CD4-positive, alpha-beta memory T cell (primary cell): Measurements from ENCODE around the gene MYL3. TPM values are rescaled to one million over a fixed set of nuclear protein-coding genes. Genes with fewer than 3 reads are reported as not detected.

ENCODE experiments used
- CTCF ChIA-PET: fragments of 350-600 bp; sonication (Branson Sonifier 250); formaldehyde crosslinking; loops from one replicate; lab custom pipeline; 2021; ENCODE audit warnings: inconsistent platforms; ENCODE audit not compliant: partially characterized antibody; lab: Charles Lee
- POLR2A ChIA-PET: fragments of 350-600 bp; sonication (Branson Sonifier 250); formaldehyde crosslinking; loops from one replicate; lab custom pipeline; 2021; ENCODE audit not compliant: partially characterized antibody; lab: Charles Lee
- DNase-seq, 5 donors: peaks; one replicate each; pipeline versions ENCODE4 v3.0.0 to v3.0.0-alpha.2; 2020 to 2022; ENCODE audit warnings: mixed read lengths in 1 of 5
- H3K27ac ChIP-seq: one replicate; pipeline ENCODE4 v1.7.0; 2013; ENCODE audit warnings: low read depth, low read length
- H3K27me3 ChIP-seq: 2 replicates; pipeline ENCODE4 v1.7.0; 2013; ENCODE audit warnings: mild to moderate bottlenecking, low read length, moderate library complexity; ENCODE audit not compliant: insufficient read depth
- H3K36me3 ChIP-seq: 2 replicates; pipeline ENCODE4 v1.7.0; 2013; ENCODE audit warnings: mild to moderate bottlenecking, low read length, moderate library complexity; ENCODE audit not compliant: insufficient read depth
- H3K4me1 ChIP-seq: 2 replicates; pipeline ENCODE4 v1.7.0; 2013; ENCODE audit warnings: mild to moderate bottlenecking, low read length, moderate library complexity; ENCODE audit not compliant: insufficient read depth
- H3K4me3 ChIP-seq, 2 donors: one replicate each; pipeline ENCODE4 v1.7.0; 2013; ENCODE audit warnings: low read length in 2 of 2, mild to moderate bottlenecking in 1 of 2
- H3K9me3 ChIP-seq, 2 donors: one replicate each; pipeline ENCODE4 v1.7.0; 2013; ENCODE audit warnings: low read length in 2 of 2, control low read depth in 1 of 2; ENCODE audit not compliant: control insufficient read depth in 1 of 2
- H3K27ac Mint-ChIP-seq, 7 donors: one replicate each; pipeline ENCODE4 v1.8.0; 2020 to 2021; ENCODE audit warnings: mixed read lengths in 7 of 7, mild to moderate bottlenecking in 6 of 7, inconsistent platforms in 3 of 7, moderate library complexity in 3 of 7
- H3K27me3 Mint-ChIP-seq, 2 donors: one replicate each; pipeline ENCODE4 v1.8.0; 2020 to 2021; ENCODE audit warnings: mixed read lengths in 2 of 2
- H3K36me3 Mint-ChIP-seq, 2 donors: one replicate each; pipeline ENCODE4 v1.8.0; 2020 to 2021; ENCODE audit warnings: mixed read lengths in 2 of 2, inconsistent platforms in 1 of 2, mild to moderate bottlenecking in 1 of 2
- H3K4me1 Mint-ChIP-seq, 4 donors: one replicate each; pipeline ENCODE4 v1.8.0; 2020 to 2021; ENCODE audit warnings: mixed read lengths in 4 of 4, mild to moderate bottlenecking in 1 of 4
- H3K4me3 Mint-ChIP-seq, 8 donors: one replicate each; pipeline ENCODE4 v1.8.0; 2020 to 2021; ENCODE audit warnings: mixed read lengths in 8 of 8, mild to moderate bottlenecking in 7 of 8, moderate library complexity in 6 of 8, inconsistent platforms in 3 of 8
- H3K9me3 Mint-ChIP-seq, 8 donors: one replicate each; pipeline ENCODE4 v1.8.0; 2020 to 2021; ENCODE audit warnings: mixed read lengths in 8 of 8, mild to moderate bottlenecking in 5 of 8, inconsistent platforms in 3 of 8, moderate library complexity in 1 of 8
- intact Hi-C: fragments of 100-400 bp; cut with micrococcal nuclease; formaldehyde crosslinking; loops from one replicate; pipeline ENCODE4 v1.15.1; 2023
- polyA plus RNA-seq, 2 donors: library from polyadenylated mRNA; unstranded; fragments of 300-500 nt; fragmentation: Illumina TruSeq; gene quantifications; one replicate each; pipeline ENCODE4 v1.2.3, GENCODE V29; 2021
- total RNA-seq, 2 experiments: library from RNA; stranded (reverse); gene quantifications; one replicate each; pipeline ENCODE4 v1.2.3, GENCODE V29; 2021

Gene MYL3
- total and polyA plus RNA-seq, 4 experiments from 2014 or later: not detected

DNA sequence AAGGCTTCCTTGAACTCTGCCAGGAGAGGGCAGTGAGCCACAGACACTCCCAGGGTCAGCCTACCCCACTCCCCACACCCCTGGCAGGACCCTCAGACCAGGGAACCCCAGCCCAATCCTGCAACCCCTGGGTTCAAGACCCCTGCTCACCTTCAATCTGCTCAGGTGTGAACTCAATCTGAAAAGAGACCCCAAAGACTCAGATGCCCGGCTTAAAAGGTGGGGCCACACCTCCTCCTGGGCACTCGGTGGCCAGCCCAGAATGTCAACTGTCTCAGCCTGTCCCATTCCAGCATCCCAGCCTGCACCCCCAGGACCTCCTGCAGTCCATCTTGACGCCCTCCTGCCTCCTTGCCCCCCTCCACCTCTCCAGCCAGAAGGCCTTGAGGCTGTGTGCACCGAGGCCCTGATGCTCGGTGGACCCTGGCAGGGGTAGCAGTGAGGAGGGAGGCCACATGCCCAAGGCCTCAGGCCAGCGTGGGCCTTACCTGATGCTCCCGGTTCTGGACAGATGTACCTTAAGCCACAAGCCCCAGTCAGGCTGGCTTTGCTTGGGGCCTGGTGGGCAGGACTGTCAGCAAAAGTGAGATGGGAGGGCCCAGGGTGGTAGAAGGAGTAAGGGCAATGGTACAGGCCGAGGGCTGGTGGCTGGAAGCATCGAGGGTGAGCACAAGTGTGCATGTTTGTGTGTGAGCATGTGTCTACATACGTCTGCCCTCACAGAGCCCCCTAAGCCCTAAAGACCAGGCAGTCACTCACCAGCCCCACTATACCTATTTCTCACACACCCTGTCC, 2.2 kb downstream of the MYL3 start:
- Mint-ChIP-seq H3K27ac (peak overlapping the region in 2 of 7 donors; percentile 15 to 31), H3K9me3 (no peaks in the 10 kb centered on the region), H3K27me3 (peaks cover 3 to 10% of the 10 kb centered on the region in 2 donors), H3K36me3 (no peaks in the 10 kb centered on the region), H3K4me3 (no peak overlapping the region), H3K4me1 (no peaks in the 10 kb centered on the region)
- intact Hi-C loops: no loop called here
- Histone ChIP-seq H3K36me3 (no peaks in the 10 kb centered on the region), H3K27me3 (no peaks in the 10 kb centered on the region), H3K4me3 (no peak overlapping the region), H3K4me1 (no peaks in the 10 kb centered on the region), H3K9me3 (no peaks in the 10 kb centered on the region), H3K27ac (no peak overlapping the region)
- CTCF ChIA-PET: no interaction called here
- POLR2A ChIA-PET: no interaction called here
- DNase-seq: peak in 1 of 5 donors; percentile 14

- Mint-ChIP-seq H3K27me3 (peaks cover 3 to 10% of the 10 kb centered on the region in 2 donors), H3K36me3 (no peaks in the 10 kb centered on the region), H3K27ac (no peak overlapping the region), H3K9me3 (no peaks in the 10 kb centered on the region), H3K4me1 (no peaks in the 10 kb centered on the region), H3K4me3 (no peak overlapping the region)
- no peaks in the 10 kb centered on the region for H3K27me3 ChIP-seq
- no peaks in the 10 kb centered on the region for H3K4me1 ChIP-seq
- ChIA-PET CTCF (interaction anchor here (0.9 to 2.4 kb wide), 5 partner anchors 10 to 138 kb away, joined by 3 to 17 read pairs (median 5); no protein-coding TSS in a partner anchor), POLR2A (no interaction called here)
- intact Hi-C loops: no loop called here
- no peak overlapping the region for H3K27ac ChIP-seq
- no peak overlapping the region for H3K4me3 ChIP-seq
- no peaks in the 10 kb centered on the region for H3K36me3 ChIP-seq
- no peaks in the 10 kb centered on the region for H3K9me3 ChIP-seq
- no peak for DNase-seq
Measured at GRCh38 chr3:46860017-46860809, 3.0 kb downstream of the MYL3 start.

DNA sequence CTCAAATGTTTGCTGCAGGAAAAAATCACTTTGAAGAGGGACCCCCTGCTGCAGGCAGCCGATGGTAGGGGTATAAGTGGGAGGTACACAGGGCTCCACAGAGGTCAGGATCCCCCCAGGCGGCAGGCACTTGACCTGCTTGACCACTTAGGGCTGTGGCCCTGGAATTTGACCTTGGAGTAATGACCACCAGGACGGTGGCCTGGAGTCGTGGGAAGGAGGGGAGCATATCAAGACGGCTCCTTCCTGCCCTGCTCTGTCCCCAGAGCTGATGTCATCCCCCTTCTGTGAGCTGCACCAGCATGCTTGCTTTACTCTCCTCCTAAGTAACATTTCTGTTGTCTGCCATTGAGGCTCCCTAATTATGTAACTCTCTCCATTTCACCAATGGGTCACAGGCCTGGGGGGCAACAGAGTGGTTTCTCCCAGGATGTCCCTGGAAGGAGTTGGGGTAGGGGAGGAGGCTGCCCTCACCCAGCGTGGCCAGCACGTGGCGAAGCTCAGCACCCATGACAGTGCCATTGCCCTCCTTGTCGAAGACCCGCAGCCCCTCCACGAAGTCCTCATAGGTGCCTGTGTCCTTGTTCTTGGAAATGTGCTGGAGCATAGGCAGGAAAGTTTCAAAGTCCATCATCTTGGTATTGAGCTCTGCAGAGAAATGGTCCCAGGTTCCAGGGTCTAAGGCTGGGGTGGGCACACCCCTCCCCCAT, 4.1 kb downstream of the MYL3 start:
- ChIA-PET POLR2A (no interaction called here), CTCF (interaction anchor here (0.9 to 2.4 kb wide), 5 partner anchors 9 to 139 kb away, joined by 3 to 17 read pairs (median 5); no protein-coding TSS in a partner anchor)
- H3K4me3 ChIP-seq: no peak overlapping the region
- H3K36me3 ChIP-seq: no peaks in the 10 kb centered on the region
- H3K9me3 Mint-ChIP-seq: no peaks in the 10 kb centered on the region
- H3K27me3 ChIP-seq: no peaks in the 10 kb centered on the region
- H3K27ac ChIP-seq: no peak overlapping the region
- no peak overlapping the region for H3K27ac Mint-ChIP-seq
- peak in 1 of 5 donors; percentile 16 for DNase-seq
- H3K4me1 Mint-ChIP-seq: no peaks in the 10 kb centered on the region
- no peaks in the 10 kb centered on the region for H3K9me3 ChIP-seq
- H3K4me3 Mint-ChIP-seq: no peak overlapping the region
- peaks cover 7 to 10% of the 10 kb centered on the region in 2 donors for H3K27me3 Mint-ChIP-seq
- no peaks in the 10 kb centered on the region for H3K36me3 Mint-ChIP-seq
- H3K4me1 ChIP-seq: no peaks in the 10 kb centered on the region
- intact Hi-C loops: no loop called here

GRCh38 chr3:46858456-46858855, 4.8 kb downstream of the MYL3 start:
- Histone ChIP-seq H3K4me3 (no peak overlapping the region), H3K4me1 (no peaks in the 10 kb centered on the region), H3K36me3 (no peaks in the 10 kb centered on the region), H3K27me3 (no peaks in the 10 kb centered on the region), H3K9me3 (no peaks in the 10 kb centered on the region), H3K27ac (no peak overlapping the region)
- ChIA-PET CTCF (interaction anchor here (1.6 to 2.4 kb wide), 2 partner anchors 8 to 12 kb away, joined by 5 to 17 read pairs; no protein-coding TSS in a partner anchor), POLR2A (no interaction called here)
- intact Hi-C loops: no loop called here
- peak in 1 of 5 donors; percentile 30 for DNase-seq
- Mint-ChIP-seq H3K4me3 (no peak overlapping the region), H3K36me3 (no peaks in the 10 kb centered on the region), H3K4me1 (no peaks in the 10 kb centered on the region), H3K27ac (no peak overlapping the region), H3K27me3 (peaks cover 7 to 10% of the 10 kb centered on the region in 2 donors), H3K9me3 (no peaks in the 10 kb centered on the region)

DNA sequence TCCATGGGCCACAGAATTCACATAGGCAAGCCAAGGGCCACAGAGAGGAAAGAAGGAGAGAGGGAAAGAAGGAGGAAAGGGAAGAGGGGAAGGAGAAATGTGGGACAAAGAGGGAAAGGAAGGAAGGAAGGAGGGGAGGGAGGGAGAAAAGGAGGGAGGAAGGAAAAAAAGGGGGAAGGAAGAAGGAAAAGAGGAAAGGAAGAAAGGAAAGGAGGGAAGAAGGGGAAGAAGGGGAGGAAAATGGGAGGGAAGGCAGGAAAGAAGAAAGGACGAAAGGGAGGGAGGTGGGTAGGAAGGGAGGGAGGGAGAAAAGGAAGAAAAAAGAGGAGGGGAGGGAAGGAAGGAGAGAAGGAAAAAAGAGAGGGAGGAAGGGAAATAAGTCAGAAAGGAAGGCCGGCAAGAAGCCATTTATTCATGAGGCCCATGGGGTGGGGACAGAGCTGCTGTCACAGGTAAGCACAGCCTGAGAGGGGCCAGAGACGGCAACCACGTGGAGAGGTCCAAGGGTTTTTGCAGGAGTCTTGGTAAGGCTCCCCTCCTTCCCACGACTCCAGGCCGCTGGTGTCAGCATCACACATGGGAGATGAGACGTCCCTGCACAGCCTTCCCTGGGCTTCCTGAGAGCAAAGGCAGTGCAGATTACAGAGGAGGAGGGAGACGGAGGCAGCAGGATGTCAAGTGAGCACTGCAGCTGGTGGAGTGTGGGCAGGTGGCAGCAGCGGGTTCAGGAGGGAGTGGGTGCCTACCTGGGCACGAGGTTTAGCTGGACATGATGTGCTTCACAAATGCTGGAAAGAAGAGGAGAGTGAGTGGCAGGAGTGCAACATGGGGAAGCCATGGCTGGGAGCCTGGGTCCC, 5.5 kb downstream of the MYL3 start:
- Histone ChIP-seq H3K4me3 (no peak overlapping the region), H3K36me3 (no peaks in the 10 kb centered on the region), H3K27me3 (no peaks in the 10 kb centered on the region), H3K27ac (no peak overlapping the region), H3K9me3 (no peaks in the 10 kb centered on the region), H3K4me1 (no peaks in the 10 kb centered on the region)
- H3K27me3 Mint-ChIP-seq: peaks cover 7 to 10% of the 10 kb centered on the region in 2 donors
- no peak for DNase-seq
- POLR2A ChIA-PET: no interaction called here
- H3K9me3 Mint-ChIP-seq: no peaks in the 10 kb centered on the region
- intact Hi-C loops: no loop called here
- CTCF ChIA-PET: interaction anchor here (2.4 kb wide), 1 partner anchor 11 kb away, joined by 17 read pairs; no protein-coding TSS in a partner anchor
- no peaks in the 10 kb centered on the region for H3K36me3 Mint-ChIP-seq
- H3K27ac Mint-ChIP-seq: no peak overlapping the region
- H3K4me1 Mint-ChIP-seq: no peaks in the 10 kb centered on the region
- no peak overlapping the region for H3K4me3 Mint-ChIP-seq

DNA sequence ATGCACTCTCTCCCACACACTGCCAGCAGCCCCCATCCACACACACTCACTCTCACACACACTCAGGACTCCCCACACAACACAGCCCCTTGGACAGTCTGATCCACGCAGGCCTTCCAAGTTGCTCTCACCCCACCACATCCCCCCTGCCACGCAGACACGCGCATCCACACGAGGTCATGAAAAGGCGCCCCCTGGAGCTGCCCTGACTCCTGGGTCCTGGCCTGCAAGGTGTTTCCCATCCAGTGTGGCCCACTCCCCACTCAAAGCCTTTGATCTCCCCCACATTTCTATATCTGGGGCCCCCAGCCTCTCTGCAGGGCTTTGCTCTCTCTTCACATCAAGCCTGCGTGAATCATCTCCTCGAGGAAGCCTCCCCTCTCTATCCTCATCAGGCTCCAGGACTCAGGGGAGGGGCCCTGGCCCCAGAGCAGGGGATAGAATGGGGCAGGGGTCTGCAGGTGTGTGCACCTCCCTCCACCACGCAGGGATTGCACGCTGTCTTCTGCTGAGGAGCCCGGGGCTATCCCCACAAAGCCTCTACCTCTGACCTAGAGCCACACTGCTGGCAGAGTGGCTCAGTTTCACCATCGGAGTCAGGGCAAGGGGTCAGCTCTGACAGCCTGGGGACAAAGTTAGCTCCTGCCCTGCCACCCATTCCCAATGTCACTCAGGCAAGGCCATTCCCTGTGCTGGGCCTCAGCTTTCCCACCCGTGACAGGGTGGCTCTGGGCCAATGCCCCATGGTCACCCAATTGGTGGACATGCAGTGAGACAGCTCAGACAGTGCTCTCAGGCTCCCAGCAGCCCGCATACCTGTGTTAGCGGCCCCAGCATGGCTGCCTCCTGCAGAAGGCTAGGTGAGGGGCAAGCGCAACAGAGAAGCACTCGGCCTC, 6.4 kb downstream of the MYL3 start:
- H3K27ac ChIP-seq: no peak overlapping the region
- H3K9me3 Mint-ChIP-seq: no peaks in the 10 kb centered on the region
- H3K36me3 ChIP-seq: no peaks in the 10 kb centered on the region
- no peaks in the 10 kb centered on the region for H3K36me3 Mint-ChIP-seq
- no peaks in the 10 kb centered on the region for H3K27me3 ChIP-seq
- no peak overlapping the region for H3K4me3 ChIP-seq
- DNase-seq: no peak
- CTCF ChIA-PET: no interaction called here
- no peaks in the 10 kb centered on the region for H3K4me1 Mint-ChIP-seq
- no peak overlapping the region for H3K4me3 Mint-ChIP-seq
- POLR2A ChIA-PET: no interaction called here
- H3K9me3 ChIP-seq: no peaks in the 10 kb centered on the region
- intact Hi-C loops: no loop called here
- H3K27ac Mint-ChIP-seq: no peak overlapping the region
- H3K4me1 ChIP-seq: no peaks in the 10 kb centered on the region
- peaks cover 7 to 10% of the 10 kb centered on the region in 2 donors for H3K27me3 Mint-ChIP-seq
